NCI-H1092 (cell line): ENCODE measurements around the gene HOXA6.
A peak's percentile ranks its signal among the peaks of the same experiment; 100 is the strongest.

Source experiments
- DNase-seq: peaks from one replicate; lab custom pipeline; 2025; lab: John Stamatoyannopoulos, UW

The HOXA6 gene

GRCh38 chr7:27137640-27138315 is 9.8 kb downstream of the HOXA6 start:
- no peak for DNase-seq

GRCh38 chr7:27134392-27134791 is 13.2 kb downstream of the HOXA6 start:
- DNase-seq: no peak

- no peak for DNase-seq
These were observed 14.0 kb downstream of the HOXA6 start for GRCh38 chr7:27133409-27134231.

- DNase-seq: no peak
These were observed 14.6 kb downstream of the HOXA6 start for GRCh38 chr7:27132978-27133377.

- no peak for DNase-seq
These were observed 15.4 kb downstream of the HOXA6 start for GRCh38 chr7:27132214-27132613.

GRCh38 chr7:27131390-27131819 is 16.2 kb downstream of the HOXA6 start:
- no peak for DNase-seq

GRCh38 chr7:27130540-27131389 is 16.8 kb downstream of the HOXA6 start, which contains the start of gene HOXA4:
Gene HOXA4, minus strand, starts transcription at chr7:27130757. Its CDS starts 24 bp downstream, at chr7:27130733.
- DNase-seq: peak; percentile 92

- peak; percentile 62 for DNase-seq
These were observed 17.6 kb downstream of the HOXA6 start for GRCh38 chr7:27129729-27130539.

- no peak for DNase-seq
These were observed 18.5 kb downstream of the HOXA6 start for GRCh38 chr7:27128776-27129728.

- no peak for DNase-seq
These were observed 19.5 kb downstream of the HOXA6 start for GRCh38 chr7:27128034-27128433.

- no peak for DNase-seq
These were observed 20.8 kb downstream of the HOXA6 start for GRCh38 chr7:27126596-27127327.

- no peak for DNase-seq
These were observed 21.6 kb downstream of the HOXA6 start for GRCh38 chr7:27125986-27126394.

GRCh38 chr7:27124902-27125689 is 22.5 kb downstream of the HOXA6 start:
- no peak for DNase-seq

GRCh38 chr7:27124096-27124901 is 23.3 kb downstream of the HOXA6 start:
- no peak for DNase-seq

- no peak for DNase-seq
These were observed 24.0 kb downstream of the HOXA6 start for GRCh38 chr7:27123477-27124053.

- DNase-seq: no peak
These were observed 24.5 kb downstream of the HOXA6 start for GRCh38 chr7:27123007-27123476.
